ENCODE data around the gene CREB3L4.
A peak's percentile ranks its signal among the peaks of the same experiment; 100 is the strongest.

The CREB3L4 gene, protein sequence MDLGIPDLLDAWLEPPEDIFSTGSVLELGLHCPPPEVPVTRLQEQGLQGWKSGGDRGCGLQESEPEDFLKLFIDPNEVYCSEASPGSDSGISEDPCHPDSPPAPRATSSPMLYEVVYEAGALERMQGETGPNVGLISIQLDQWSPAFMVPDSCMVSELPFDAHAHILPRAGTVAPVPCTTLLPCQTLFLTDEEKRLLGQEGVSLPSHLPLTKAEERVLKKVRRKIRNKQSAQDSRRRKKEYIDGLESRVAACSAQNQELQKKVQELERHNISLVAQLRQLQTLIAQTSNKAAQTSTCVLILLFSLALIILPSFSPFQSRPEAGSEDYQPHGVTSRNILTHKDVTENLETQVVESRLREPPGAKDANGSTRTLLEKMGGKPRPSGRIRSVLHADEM

DNA sequence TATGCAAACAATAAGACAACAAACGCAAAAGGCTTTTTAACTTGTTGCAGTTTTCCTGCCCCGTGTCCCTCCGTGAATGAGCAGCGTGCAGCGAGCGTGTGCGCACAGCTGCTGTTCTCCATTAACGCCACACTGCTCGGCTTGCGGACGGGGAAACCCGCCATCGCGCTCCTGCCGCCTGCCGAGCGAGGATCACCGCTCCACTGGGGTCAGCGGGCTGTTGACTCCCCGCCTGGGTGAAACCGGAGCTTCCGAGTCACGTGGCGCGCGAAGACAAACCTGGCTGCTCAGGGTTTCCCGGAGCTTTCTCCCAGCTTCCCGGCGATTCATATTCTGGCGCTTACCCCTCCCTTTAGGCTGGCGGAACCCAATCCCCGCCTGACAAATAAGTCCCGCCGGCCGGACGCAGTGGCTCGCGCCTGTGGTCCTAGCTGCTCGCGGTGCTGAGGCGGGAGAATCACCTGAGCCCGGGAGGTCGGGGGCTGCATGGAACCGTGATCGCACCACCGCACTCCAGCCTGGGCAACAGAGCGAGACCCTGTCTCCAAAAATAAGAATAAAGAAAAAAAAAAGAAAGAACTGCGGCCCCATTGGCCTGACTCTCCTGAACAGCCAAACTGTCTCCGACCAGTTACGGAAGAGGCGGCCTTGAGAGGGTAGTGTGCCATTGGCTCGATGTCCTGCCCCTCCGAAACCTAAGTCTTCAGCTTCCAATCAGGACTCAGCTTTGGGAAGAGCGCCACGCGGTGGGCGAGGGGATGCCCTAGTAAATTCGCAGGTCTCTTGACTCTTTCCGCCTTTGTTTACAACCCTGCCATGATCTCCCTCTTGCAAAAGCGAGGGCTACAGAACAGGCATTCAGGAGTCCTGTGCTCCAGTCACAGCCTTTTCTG lies at the start of gene CREB3L4:
CREB3L4 (plus strand) TSS at position 796 of the 893 bp plus-strand sequence. CDS start 624 bp downstream, outside the sequence.
- DNase-seq = peak; percentile 89

DNA sequence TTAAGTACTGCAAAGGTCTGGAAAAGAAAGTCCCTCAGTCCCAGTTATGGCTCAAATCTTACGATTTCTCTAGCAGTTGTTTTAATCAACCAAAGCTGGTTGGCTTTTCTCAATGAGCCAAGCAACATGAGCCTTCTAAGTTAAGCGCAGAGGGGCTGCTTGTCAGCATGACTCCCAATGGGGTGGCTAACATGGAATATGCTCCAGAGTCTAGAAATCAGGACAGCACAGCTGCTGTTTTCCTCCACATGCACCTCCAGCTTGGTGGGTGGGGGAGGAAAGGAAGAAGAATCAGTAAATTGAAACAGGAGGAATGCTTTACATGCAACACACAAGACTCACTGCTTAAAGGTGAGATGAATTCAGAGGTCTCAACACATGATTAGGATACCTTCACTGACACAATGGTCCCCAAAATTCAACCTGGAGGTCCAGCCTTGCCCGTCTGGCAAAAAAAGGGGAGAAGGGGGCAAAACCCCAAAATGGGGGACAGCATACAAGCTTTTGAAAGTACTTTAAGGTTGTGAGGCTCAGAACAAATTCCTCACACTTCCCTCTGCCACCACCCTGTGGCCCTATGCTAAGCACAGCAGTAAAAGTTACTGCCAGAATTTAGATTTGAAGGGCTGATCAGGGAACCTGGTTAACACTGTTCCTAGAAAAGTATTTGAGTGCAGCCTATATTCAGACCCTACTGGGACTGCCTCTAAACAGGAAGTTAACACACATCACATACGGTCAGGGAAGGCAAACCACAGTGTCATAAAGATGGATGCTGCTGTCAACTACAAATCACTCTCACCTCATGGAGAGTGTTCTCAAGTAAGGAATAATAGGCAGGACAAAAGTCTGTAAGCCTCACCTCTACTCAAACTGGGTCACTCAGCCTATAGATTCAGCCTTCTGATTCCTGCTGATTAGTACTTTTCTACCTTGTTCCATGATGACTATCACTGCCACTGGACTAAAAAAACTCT lies 47.5 kb upstream of the CREB3L4 start:
- DNase-seq = no peak

DNA sequence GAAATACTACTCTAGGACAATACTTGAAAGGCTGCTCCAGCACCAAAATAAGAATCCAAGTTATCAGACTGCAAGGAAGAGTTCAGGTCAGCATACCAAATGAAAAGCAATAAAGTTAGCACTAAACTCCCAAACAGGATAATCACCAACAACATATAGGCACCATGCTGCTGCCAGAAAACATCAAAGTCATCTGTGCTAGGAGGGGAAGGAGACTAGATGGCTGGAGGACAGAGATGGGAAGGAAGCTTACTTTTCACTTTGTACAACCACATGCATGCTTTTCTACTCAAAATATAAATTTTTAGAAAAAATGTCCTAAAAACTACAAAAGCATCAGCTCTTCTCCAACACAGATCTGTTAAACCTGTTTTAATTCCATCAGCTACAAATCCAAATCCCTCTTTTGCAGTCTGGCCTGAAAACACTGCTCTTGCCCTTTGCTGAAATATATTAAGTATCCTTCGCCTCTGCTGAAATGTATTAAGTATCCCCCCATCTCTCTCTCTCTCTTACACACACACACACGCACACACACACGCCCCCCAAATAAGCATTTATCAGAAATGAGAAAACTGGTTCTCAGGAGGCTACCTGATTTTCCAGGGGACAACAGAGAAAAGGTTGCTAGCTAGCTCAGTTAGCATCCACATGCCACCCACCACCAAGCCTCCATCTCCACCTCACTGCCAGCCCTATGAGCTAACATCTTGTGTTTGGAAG lies 46.5 kb upstream of the CREB3L4 start:
- DNase-seq = no peak

DNA sequence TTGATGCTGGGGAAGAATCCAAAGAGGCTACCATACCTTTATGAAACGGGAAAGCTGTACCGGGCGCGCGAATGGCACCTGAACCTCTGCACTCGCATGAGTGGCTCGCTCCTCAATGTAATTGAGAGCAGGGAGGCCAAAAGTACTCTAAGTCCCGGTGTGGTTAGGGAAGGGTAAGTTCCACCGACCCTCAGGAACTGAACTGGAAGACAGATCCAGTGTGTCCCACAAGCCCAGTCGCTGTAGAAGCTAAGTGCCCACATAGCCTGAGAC lies 46.0 kb upstream of the CREB3L4 start:
- DNase-seq = peak; percentile 25

DNA sequence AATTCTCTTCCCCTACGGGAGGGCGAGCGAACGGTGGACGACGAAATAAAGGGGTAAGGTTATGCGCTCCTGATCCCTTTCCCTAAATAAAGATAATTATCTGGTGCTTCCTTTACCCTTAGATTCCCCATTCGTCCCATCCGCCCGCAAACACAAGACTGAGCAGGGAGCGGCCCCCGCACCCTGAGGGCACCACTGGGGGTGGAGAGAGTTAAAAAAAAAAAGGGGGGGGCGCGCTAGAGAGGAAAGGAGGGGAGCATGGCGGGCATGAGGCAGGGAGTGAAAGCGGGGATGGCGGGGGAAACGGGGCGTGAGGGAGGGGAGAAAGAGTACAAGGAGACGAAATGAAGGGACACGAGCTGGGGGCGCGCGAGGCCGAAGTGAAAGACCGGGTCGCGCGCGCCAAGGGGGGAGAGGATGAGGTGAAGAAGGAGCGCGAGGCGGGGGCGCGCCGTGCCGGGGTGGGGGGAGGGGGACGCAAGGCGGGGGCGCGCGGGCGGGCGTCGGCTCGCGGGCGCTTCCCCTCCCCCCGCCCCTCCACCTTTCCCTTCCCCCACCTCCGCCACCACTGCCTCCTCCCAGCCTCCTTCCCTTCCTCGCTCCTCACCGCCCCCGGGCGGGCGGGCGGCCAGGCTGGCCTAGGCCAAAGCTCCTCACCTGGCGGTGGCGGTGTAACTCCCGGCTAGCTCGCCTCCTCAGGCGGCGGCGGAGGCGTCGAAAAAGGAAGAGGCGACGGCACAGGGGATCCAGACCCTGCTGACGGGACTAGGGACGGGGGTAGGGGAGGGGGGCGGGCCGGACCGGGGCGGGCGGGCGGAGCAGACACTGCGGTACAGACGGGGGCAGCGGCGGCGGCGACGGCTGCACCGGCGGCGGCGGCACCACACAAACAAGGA lies 45.4 kb upstream of the CREB3L4 start:
- DNase-seq = peak; percentile 80

DNA sequence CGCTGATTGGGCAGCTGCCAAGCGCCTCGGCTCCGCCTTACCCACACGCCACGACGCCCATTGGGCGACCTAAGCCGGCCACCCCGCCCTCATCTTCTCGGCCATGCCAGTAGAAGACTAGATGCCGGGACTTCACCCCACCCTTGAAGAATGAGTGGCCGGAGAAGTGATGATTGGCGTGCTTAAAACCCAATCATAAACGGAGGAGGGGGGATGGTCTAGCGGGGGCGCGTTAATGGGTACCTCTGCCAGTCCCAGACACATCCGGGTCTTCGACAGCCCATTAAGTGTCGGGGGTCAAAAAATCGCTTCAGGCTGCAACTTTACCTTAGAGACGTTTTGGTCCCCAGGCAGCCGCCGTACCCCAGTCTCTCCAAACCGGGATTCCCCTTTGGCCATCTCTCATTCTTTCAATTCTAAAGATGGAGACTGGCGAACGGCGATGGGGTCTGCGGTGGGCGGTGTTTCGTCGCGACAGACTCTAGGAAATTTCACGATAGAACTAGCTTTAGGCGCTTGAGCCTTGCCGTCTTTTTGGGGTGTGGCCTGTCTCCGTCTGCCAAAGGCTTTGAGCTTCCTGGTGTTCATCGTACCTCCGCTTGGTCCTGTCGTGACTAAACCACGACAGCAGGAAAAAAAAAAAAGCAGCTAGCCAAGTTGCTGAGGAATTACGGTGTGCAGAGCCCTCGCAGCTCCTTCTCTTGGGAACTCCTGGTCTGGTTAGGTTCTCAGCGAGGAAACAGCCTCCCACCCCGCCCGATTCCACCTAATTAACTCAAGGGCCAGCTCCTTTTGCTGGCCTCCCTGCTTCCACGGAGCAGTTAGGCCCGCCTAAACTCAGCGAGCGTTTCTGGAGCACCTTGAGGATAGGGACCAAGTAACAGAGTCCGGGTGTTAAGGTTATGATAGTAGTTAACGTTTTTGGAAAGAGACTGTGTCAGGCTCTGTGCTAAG lies 44.5 kb upstream of the CREB3L4 start, which contains the start of gene GATAD2B:
GATAD2B (minus strand) TSS at position 1 of the 954 bp plus-strand sequence. CDS start 94,625 bp downstream, outside the sequence.
- DNase-seq = peak; percentile 99

DNA sequence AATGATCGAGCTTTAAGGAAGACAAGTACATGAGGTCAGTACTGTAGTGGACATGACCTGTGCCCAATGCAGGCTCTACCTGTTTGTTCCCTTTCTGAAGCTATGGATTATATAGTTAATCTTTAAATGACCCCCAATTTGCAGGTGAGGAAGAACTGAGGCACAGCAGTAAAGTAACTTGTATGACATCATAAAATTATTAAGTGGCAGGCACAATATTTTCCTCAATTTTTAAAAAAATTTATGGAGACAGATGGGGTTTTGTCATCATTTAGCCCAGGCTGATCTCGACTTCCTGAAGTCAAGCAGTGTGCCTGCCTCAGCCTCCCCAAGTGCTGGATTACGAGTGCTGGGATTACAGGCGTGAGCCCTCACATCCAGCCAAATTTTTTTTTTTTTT lies 41.3 kb upstream of the CREB3L4 start:
- no peak for DNase-seq

DNA sequence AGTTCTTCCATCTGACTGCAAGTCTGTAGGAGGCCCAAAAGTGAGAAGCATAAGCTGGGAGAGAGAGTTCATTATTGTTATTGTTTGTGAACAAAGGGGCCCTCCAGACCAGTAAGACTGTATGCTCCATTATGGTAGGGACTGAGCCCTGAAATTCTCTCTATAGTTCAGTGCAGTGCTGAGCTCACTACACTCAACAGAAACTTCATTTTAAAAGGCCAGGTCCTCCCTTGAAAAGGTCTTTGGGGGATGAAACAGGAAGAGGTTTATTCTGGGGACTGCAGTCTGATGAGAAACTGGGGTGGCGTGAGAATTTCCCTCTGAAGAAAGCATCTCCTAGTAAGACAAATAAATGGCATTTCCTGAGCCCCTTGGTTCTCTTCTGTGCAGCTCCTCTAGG lies 39.5 kb upstream of the CREB3L4 start:
- DNase-seq = no peak

DNA sequence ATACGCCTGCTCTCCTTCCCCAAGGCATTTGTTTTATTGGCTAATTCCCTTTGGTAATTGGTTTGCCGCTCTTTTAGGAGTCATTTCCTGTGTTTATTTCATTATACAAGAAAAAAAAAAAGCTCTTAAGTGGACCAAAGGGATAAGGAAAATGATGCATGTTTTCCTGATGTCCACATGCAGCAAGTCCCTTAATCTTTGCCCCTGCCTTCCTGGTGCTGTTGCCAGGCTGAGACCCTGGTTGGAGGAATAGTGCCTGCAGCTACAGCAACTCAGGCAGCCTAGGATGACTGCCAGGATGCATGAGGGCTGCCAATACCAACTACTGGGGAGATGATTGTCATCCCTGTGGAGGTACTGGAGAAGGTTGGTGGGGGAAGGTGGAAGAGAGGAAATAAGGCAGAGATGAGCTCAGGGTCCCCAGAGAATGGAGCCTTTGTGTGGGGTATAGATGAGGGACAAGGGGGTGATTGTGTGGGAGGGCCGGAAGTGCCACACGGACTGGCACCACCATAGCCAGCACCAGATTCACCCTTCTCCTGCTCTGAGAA lies 38.8 kb upstream of the CREB3L4 start:
- no peak for DNase-seq

DNA sequence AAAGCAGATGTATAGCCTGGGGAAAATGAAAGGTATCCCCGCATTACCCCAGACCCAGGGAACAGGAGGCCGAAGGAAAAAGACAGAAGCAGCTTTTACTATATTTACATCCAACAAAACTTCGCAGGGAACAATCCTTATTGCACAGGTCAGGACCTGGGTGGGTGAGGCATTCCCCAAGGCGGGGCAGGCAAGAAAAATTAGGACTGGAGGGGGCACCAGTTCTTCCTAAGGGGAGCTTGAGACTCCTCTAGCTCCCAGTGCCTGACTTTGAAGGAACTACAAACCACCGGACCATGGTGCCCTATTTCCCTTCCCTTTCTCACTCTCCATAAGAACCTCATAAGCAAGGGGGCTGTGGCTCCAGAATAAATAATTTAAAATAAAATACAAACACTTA lies 38.3 kb upstream of the CREB3L4 start:
- no peak for DNase-seq

DNA sequence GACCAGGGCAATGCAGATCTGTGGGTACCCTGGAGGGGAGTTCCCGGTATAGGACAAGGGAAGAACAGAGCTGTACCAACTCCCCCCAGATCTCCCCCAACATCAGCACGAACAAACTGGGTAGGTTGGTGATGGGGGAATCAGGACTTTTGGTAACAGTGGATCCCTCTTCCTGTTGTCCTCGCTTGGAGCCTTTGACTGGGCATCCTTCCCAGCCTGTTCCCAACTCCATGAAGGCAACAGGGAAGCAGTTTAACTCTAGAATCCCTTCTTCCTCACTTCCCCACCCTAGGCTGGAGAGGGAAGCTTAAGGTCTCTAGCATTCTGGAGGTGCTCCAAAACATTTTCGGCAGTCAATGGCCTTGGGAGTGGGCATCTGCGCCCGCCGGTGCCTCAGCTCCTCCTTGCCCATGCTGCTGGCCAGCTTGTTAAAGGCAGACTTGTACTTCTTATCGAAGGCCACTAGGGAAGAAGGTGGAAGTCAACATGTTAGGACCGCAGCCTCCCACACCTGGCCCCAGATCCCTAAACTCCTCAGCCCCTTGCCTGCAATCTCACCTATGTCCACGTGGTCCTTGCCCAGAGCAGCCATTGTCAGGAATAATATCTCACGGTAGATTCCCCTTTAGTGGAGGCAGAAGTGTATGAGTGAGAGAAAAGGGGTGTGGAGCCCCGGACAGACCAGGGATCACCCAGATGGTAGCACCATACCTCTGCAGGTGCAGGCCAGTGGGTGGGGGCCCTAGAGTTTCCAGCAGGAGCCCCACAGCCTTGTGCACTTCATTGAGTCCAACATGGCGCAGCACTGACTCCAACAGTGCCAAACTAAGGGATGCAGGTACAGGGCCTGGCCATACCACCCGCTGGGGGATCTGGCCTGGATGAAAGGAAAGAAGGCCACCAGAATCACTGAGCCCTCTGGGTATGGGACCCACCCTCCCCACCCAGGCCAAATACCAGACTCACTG lies 37.4 kb upstream of the CREB3L4 start:
- no peak for DNase-seq

DNA sequence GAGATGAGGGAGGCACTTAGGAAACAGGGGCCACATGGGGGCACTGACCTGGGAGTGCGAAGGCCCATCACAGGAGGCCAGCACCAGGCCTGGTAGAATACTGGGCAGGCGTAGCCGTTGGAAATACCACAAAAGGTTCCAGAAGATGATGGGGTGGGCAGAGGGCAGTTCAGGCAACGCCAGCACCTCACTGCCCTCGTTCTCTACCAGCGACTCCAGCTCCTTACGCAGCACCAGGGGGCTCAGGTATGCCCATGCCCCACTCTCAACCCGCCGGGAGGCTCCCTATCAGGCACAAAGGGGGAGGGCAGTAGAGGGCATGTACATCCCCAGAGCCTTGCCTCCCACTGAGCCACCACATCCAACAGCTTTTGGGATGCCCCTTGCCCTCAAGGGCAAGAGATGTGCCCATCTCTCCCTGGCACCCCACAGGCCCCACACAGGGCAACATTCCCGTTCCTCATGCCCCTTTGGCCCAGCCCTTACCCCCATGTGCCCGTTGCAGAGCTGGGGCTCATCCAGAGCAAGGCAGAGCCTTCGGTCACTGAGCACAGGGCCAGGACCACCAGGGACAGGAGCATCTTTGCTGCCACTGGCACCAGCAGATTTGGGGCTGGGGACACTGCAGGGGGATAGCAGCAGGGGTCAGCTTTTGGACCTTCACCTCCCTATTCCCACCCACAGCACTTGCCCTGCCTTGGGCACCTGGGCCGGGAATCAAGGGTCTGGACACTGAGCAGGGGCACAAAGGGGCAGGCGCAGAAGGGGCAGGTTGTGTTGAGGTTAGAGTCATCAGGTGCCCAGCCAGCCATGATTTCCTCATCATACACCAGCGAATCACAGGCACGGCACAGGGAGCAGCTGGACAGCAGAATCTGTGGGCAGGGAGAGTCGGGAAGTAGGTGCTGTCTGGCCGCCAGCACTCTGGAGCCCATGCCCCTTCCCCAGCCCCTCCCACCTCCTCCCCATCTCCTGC lies 35.3 kb upstream of the CREB3L4 start:
- no peak for DNase-seq

DNA sequence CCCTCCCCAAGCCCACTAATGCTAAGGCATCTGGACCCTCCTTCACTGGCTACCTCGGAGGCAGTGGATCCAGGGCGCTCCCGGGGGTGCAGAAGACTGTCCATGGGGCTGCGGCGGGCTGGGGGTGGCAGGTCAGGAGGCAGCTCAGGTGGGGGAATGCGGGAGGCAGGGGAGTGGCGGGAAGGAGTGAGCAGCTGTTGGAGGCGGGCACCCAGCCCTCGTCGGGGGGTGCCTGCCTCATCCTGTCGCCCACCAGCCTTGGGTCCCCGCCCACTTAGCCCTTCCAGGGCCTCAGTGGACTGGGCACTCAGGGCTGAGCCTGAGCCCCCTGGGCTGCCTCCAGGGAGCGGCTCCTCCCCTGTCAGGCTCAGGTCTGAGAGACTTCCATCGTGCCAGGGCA lies 34.3 kb upstream of the CREB3L4 start:
- DNase-seq = no peak

DNA sequence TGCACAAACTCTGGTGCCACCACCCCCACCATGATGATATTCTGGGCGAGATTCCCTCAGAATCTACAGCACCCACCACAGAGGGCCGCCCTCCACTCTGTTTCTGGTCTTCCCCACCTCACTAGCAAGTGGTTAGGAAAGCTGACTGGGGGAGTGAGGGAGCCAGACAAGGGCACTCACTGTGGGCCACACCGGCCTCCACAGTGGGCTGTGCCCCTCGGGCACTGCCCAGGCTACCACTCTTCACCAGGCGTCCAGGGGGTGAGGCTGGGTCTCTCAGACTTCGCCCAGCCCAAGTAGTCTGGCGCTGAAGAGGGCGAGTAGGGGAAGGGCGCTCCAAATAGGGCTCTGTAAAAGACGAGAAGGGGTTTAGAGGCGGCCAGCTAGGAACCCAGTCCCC lies 33.7 kb upstream of the CREB3L4 start:
- no peak for DNase-seq

DNA sequence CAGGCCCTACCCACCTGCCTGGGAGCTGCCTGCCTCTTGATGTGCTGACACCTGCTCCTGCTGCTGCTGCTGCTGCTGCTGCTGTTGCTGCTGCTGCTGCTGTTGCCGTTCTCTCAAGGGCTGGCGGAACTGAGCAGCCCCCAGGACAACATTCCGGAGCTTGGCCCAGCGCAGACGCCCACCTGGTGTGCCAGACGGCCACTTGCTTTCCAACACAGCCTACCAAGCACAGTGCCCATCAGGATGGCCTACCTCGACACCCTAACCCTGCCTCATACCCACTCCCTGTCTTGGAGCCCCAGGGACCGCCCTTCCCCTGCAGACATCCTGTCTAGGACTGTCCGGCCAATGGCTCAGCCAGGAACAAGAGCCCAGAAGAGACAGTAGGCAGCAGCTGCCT lies 33.0 kb upstream of the CREB3L4 start:
- no peak for DNase-seq

DNA sequence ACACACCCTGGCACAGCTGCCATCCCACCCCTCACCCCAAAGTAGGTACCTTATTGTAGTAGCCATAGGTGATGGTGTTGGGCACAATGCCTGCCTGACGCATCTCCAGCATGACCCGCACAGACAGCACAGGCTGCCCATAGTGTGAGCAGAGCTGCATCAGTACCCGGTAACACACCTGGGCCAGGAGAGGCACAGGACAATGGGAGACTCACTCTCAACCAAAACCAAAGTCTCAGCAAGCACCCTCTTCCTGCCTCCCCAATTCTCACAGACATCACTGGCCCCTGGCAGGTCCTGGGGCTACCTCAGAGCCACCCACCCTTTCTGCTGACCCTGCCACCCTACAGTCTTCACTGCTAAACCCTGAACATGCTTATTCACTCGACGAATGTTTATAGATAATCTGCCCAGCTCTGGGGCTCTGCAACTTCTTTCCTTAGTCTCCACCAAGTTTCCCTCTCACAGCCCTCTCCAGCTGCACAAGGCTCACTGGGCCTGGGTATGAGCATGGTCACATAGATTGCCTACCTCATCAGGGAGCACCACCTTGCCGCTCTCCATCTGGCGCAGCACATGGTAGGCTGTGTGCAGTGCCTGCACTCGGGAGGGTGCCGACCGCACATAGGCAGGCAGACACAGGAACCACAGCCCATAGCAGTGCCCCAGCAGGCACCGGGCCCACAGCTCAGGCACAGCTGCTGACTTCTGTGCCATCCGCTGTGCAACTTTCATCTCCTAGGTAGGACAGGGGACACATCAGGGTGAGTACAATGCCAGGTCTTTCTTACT lies 31.5 kb upstream of the CREB3L4 start:
- DNase-seq = no peak
